Stomach (tissue), 8 donors: Measurements from ENCODE around the gene SMIM45.

Experiments used
- DNase-seq, 2 donors: peaks; one replicate each; pipeline versions ENCODE4 v3.0.0 to v3.0.0-alpha.2; 2013 to 2019
- H3K27ac ChIP-seq, 5 donors: fragments of 200-600 bp in 4 of 5; sonication (generic) in 4 of 5; one replicate each; pipeline ENCODE4 v1.5.1; 2013 to 2019; ENCODE audit warnings: mild to moderate bottlenecking in 1 of 5, moderate library complexity in 1 of 5
- H3K27me3 ChIP-seq, 3 donors: fragments of 200-600 bp; sonication (generic); one replicate each; pipeline ENCODE4 v1.5.1; 2017 to 2019; ENCODE audit warnings: mixed run types in 1 of 3
- H3K36me3 ChIP-seq, 4 donors: fragments of 200-600 bp; sonication (generic); 1 replicate in 3 of 4; 2 replicates in 1 of 4; pipeline ENCODE4 v1.5.1; 2016 to 2019
- H3K4me1 ChIP-seq, 4 donors: fragments of 200-600 bp; sonication (generic); one replicate each; pipeline ENCODE4 v1.5.1; 2016 to 2019
- H3K4me3 ChIP-seq, 4 donors: fragments of 200-600 bp; sonication (generic) in 3 of 4; one replicate each; pipeline ENCODE4 v1.5.1; 2016 to 2019; ENCODE audit warnings: mild to moderate bottlenecking in 1 of 4
- H3K9me3 ChIP-seq, 4 donors: fragments of 200-600 bp; sonication (generic); one replicate each; pipeline ENCODE4 v1.5.1; 2016 to 2019
- CTCF ChIP-seq, 7 experiments: fragments of 450-650 bp in 4 of 7; fragments of 200-600 bp in 3 of 7; sonication (generic) in 3 of 7; IDR thresholded peaks; one replicate each; pipeline ENCODE4 v1.5.1; 2016 to 2019; ENCODE audit warnings: antibody characterized with exemption in 7 of 7, control low read depth in 2 of 7, mild to moderate bottlenecking in 1 of 7
- EP300 ChIP-seq: sonication (generic); formaldehyde crosslinking; IDR thresholded peaks from one replicate; pipeline ENCODE4 v1.6.1; 2017; ENCODE audit warnings: antibody characterized with exemption
- POLR2A ChIP-seq, 4 donors: fragments of 450-650 bp; IDR thresholded peaks; one replicate each; pipeline ENCODE4 v1.6.1; 2016; ENCODE audit warnings: antibody characterized with exemption in 4 of 4, control low read depth in 2 of 4, mild to moderate bottlenecking in 1 of 4, moderate library complexity in 1 of 4
- POLR2AphosphoS5 ChIP-seq, 3 donors: sonication (generic); formaldehyde crosslinking; IDR thresholded peaks; one replicate each; pipeline ENCODE4 v1.6.1; 2016; ENCODE audit warnings: antibody characterized with exemption in 3 of 3
- WGBS, 5 donors: extraction: QIAGEN DNeasy Blood & Tissue Kit in 3 of 5; methylation state at CpG; one replicate each; pipeline versions ENCODE4 v1.1.5 to v1.1.7; 2013 to 2018; 5-methylcytosine and 5-hydroxymethylcytosine counted together
- intact Hi-C: fragments of 100-400 bp; cut with DNase I; formaldehyde crosslinking; loops from one replicate; pipeline ENCODE4 v1.15.1; 2023; ENCODE audit warnings: low total_unique reads
- donor health status: healthy with polysubstance abuse.
- donor health status: Bipolar disorder and iron deficiency.
- donor health status: healthy.

SMIM45 gene

GRCh38 chr22:41974691-41975290, 22.8 kb downstream of the SMIM45 start:
- Histone ChIP-seq H3K27ac (no peak overlapping the region), H3K27me3 (peaks cover 0 to 89% (median 35%) of the 10 kb centered on the region in 3 donors), H3K9me3 (no peaks in the 10 kb centered on the region), H3K36me3 (no peaks in the 10 kb centered on the region), H3K4me1 (peaks cover 6 to 16% (median 14%) of the 10 kb centered on the region in 4 donors), H3K4me3 (no peak overlapping the region)
- TF ChIP-seq CTCF (IDR thresholded peaks at IDR 0.05) = no peak
- no peak for TF ChIP-seq EP300
- TF ChIP-seq POLR2A (IDR thresholded peaks at IDR 0.05) = no peak
- TF ChIP-seq POLR2AphosphoS5 (IDR thresholded peaks at IDR 0.05) = no peak
- no peak for DNase-seq
- intact Hi-C loops = loop anchor here (10.0 kb wide), 1 partner anchor 140 kb away; no protein-coding TSS in a partner anchor
- 64 to 72% (median 70%) methylated on average over 10 of the region's 10 CpGs for WGBS, 5 donors

DNA sequence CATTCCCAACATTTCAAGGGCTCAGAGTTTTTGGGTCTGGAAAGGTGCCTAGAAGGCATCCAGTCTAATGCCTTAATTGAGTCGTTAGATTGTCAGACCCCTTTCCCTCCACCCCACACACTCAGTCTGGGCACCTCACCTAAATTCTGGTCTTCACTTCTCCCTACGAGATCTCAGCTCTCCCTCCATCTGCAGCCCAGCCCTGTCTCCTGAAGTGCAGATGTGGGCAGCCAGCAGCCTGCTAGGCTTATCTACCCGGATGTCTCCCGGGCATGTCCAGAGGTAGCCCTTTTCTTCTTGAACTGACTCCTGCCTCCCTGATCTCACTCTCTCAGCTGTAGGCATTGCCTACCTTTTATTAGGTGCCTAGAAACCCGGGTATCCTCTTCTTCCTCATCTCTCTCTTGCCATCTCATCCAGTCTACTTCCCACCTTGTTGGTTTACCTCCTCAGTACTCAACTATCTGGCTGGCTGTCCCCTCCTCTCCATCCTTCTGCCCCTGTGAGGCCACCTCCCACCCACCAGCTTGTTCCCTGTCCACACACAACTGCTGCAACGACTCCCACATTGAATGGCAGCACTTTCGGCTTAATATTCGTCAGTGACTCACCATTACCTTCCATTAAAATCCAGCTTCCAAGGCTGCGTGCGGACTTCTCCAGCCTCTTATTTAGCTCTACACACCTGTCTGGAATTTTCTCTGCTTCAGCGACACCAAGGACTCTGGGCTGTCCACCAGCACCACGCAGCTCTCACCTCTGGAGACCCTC, 23.5 kb downstream of the SMIM45 start:
- intact Hi-C loops = loop anchor here (10.0 kb wide), 1 partner anchor 139 kb away; no protein-coding TSS in a partner anchor
- Histone ChIP-seq H3K27me3 (peaks cover 0 to 83% (median 35%) of the 10 kb centered on the region in 3 donors), H3K9me3 (no peaks in the 10 kb centered on the region), H3K36me3 (no peaks in the 10 kb centered on the region), H3K27ac (no peak overlapping the region), H3K4me3 (no peak overlapping the region), H3K4me1 (peaks cover 6 to 16% (median 14%) of the 10 kb centered on the region in 4 donors)
- TF ChIP-seq POLR2AphosphoS5 (IDR thresholded peaks at IDR 0.05) (no peak), POLR2A (IDR thresholded peaks at IDR 0.05) (no peak), EP300 (no peak), CTCF (IDR thresholded peaks at IDR 0.05) (no peak)
- WGBS, 5 donors = 60 to 65% (median 62%) methylated on average over 12 of the region's 12 CpGs
- DNase-seq = no peak

- TF ChIP-seq POLR2A (IDR thresholded peaks at IDR 0.05) = no peak
- TF ChIP-seq EP300 = no peak
- TF ChIP-seq CTCF (IDR thresholded peaks at IDR 0.05) = no peak
- TF ChIP-seq POLR2AphosphoS5 (IDR thresholded peaks at IDR 0.05) = no peak
- WGBS, 5 donors = 2 to 14% (median 3%) methylated on average over 9 to 72 of the region's 72 CpGs
- H3K9me3 ChIP-seq = no peaks in the 10 kb centered on the region
- H3K36me3 ChIP-seq = no peaks in the 10 kb centered on the region
- intact Hi-C loops = loop anchor here (10.0 kb wide), 1 partner anchor 139 kb away; no protein-coding TSS in a partner anchor
- peaks cover 6 to 16% (median 14%) of the 10 kb centered on the region in 4 donors for H3K4me1 ChIP-seq
- H3K4me3 ChIP-seq = peak overlapping the region; percentile 47 to 64 (median 56)
- H3K27me3 ChIP-seq = peaks cover 0 to 75% (median 35%) of the 10 kb centered on the region in 3 donors
- peak; percentile 61 to 77 for DNase-seq
- H3K27ac ChIP-seq = no peak overlapping the region
Observed at GRCh38 chr22:41976070-41976901, 24.3 kb downstream of the SMIM45 start.
